Measurements from ENCODE around the gene PDE3A. TPM values are rescaled to one million over a fixed set of nuclear protein-coding genes. Genes with fewer than 3 reads are reported as not detected.
"Not testable (repeated sequence)": the region's sequence is repeated elsewhere in the genome, so short reads cannot be mapped to it uniquely, and the experiment has no call there.

PDE3A gene
- total RNA-seq, 1 donor from 2014 or later: 2.4 TPM

DNA sequence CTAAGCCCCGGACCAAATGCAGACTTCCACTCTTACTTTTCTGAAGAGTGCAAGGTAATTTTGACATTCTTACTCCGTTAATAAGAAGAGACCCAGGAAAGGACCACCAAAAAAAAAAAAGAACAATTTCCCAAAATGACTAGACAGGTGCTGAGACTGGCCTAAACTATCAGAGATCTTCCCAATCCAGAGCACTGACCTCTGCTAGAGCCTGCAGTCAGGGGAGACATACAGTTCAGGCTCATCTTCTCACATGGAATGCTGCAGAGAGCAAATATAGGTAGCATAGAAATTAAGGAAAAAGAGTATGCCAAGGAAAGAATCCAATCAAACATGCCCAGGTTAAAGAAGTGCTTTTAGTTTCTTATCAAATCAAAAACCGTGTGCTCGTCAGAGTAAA is 177.9 kb downstream of the PDE3A start:
- TF ChIP-seq, protein P1, sequence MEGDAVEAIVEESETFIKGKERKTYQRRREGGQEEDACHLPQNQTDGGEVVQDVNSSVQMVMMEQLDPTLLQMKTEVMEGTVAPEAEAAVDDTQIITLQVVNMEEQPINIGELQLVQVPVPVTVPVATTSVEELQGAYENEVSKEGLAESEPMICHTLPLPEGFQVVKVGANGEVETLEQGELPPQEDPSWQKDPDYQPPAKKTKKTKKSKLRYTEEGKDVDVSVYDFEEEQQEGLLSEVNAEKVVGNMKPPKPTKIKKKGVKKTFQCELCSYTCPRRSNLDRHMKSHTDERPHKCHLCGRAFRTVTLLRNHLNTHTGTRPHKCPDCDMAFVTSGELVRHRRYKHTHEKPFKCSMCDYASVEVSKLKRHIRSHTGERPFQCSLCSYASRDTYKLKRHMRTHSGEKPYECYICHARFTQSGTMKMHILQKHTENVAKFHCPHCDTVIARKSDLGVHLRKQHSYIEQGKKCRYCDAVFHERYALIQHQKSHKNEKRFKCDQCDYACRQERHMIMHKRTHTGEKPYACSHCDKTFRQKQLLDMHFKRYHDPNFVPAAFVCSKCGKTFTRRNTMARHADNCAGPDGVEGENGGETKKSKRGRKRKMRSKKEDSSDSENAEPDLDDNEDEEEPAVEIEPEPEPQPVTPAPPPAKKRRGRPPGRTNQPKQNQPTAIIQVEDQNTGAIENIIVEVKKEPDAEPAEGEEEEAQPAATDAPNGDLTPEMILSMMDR (conservative IDR thresholded peaks at IDR 0.05): no peak
- Mint-ChIP-seq H3K27ac (ENCODE audit: unreplicated experiment) (no peak overlapping the region), H3K9me3 (no peaks in the 10 kb centered on the region), H3K36me3 (ENCODE audit: low read depth) (no peaks in the 10 kb centered on the region), H3K4me3 (no peak overlapping the region), H3K27me3 (ENCODE audit: low read depth) (no peaks in the 10 kb centered on the region), H3K4me1 (no peaks in the 10 kb centered on the region)
- no peak for DNase-seq (ENCODE audit: low read depth, low spot score)

DNA sequence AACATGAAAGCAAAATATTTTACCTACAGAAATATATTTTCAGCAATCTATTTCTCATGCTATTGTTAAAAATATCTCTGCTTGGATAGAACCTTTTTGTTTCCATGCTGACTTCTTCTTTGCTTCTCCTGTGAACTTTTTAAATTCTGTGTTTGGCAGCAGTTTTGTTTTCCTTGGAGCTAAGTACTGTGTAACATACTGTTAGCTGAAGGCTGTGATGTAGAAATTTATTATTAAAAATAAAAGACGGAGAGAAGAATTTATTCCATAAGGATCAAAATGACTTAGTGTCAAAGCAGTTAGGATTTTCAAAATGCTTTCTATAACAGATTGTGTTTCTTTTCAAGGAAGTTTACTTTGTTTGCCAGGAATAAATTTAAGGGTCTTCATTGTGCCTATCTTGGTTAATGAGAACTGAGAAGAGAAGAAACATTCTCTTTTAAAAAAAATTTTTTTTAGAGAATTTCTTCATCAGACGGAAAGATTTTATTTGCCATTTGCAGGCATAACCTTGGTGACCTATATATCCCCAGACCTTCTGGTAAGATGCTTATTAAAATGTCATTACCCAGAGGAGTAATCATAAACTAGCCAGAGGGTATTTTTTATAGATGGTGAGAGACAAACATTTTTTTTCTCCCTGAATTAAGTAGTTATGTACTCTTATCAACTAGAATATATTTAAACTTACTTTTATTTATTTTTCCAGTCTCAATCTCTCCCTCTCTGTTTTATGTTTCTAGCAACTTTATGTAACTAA is 179.7 kb downstream of the PDE3A start:
- no peaks in the 10 kb centered on the region for H3K27me3 Mint-ChIP-seq (ENCODE audit: low read depth)
- H3K36me3 Mint-ChIP-seq (ENCODE audit: low read depth): peaks cover 2% of the 10 kb centered on the region
- H3K27ac Mint-ChIP-seq (ENCODE audit: unreplicated experiment): no peak overlapping the region
- H3K9me3 Mint-ChIP-seq: no peaks in the 10 kb centered on the region
- H3K4me3 Mint-ChIP-seq: no peak overlapping the region
- TF ChIP-seq, protein P1 (conservative IDR thresholded peaks at IDR 0.05): no peak
- no peak for DNase-seq (ENCODE audit: low read depth, low spot score)
- H3K4me1 Mint-ChIP-seq: no peaks in the 10 kb centered on the region

DNA sequence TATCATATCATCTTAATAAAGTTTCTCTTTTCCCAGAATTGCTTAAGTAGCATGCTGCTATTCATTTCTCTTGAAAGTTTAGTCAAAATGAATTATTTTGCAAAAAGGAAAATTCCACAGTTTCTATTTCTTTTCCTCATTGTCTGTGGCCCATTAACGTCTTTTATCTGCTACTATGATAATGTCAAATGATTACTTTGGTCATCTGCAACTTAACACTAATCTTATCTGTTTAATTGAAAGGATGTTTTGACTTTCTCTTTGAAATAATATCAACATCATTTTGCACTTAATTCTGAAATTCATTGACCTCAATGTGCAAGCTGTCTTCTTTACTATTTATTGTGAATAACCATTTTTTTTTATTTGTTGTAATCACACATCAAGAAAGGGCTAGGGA is 180.3 kb downstream of the PDE3A start:
- Mint-ChIP-seq H3K9me3 (no peaks in the 10 kb centered on the region), H3K27me3 (ENCODE audit: low read depth) (no peaks in the 10 kb centered on the region), H3K4me3 (no peak overlapping the region), H3K27ac (ENCODE audit: unreplicated experiment) (no peak overlapping the region), H3K36me3 (ENCODE audit: low read depth) (peaks cover 2% of the 10 kb centered on the region), H3K4me1 (no peaks in the 10 kb centered on the region)
- TF ChIP-seq, protein P1 (conservative IDR thresholded peaks at IDR 0.05): no peak
- DNase-seq (ENCODE audit: low read depth, low spot score): no peak

DNA sequence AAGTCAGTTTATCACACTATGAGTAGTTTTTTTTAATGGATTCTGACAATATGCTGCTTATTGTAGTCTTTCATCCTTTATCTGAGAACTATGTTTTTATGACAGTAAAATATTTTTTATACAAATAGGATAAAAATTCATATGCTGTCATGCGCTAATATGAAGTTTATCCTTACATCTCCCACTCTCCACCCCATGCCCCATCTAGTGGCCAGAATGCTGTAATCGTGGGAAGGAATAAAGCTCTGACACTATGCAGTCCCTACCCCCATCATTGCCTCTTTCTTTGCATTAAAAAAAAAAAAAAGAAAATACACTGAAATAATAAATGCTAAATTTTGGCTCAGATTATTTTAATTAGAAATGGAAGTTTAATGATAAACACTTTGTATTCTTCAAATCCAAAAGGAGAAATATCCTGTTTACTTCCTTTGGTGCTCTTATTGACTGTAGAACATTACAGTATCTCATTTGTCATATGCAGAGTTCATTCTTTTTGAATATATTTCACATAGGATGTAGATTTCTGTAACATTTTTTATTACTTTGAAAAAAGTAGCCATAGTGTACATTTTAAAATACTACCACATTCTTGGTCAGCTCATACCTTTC is 180.9 kb downstream of the PDE3A start:
- peaks cover 2% of the 10 kb centered on the region for H3K36me3 Mint-ChIP-seq (ENCODE audit: low read depth)
- H3K27ac Mint-ChIP-seq (ENCODE audit: unreplicated experiment): no peak overlapping the region
- H3K4me1 Mint-ChIP-seq: no peaks in the 10 kb centered on the region
- no peaks in the 10 kb centered on the region for H3K9me3 Mint-ChIP-seq
- H3K4me3 Mint-ChIP-seq: no peak overlapping the region
- TF ChIP-seq, protein P1 (conservative IDR thresholded peaks at IDR 0.05): peak; percentile 78
- DNase-seq (ENCODE audit: low read depth, low spot score): peak; percentile 16
- no peaks in the 10 kb centered on the region for H3K27me3 Mint-ChIP-seq (ENCODE audit: low read depth)

DNA sequence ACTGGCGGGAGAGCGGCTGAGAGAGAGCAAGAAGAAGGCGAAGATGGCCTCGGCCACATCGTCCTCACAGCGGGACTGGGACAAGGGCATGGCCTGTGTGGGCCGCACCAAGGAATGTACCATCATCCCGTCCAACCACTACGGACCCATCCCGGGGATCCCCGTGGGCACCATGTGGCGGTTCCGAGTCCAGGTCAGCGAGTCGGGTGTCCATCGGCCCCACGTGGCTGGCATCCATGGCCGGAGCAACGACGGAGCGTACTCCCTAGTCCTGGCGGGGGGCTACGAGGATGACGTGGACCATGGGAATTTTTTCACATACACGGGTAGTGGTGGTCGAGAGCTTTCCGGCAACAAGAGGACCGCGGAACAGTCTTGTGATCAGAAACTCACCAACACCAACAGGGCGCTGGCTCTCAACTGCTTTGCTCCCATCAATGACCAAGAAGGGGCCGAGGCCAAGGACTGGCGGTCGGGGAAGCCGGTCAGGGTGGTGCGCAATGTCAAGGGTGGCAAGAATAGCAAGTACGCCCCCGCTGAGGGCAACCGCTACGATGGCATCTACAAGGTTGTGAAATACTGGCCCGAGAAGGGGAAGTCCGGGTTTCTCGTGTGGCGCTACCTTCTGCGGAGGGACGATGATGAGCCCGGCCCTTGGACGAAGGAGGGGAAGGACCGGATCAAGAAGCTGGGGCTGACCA is 183.6 kb downstream of the PDE3A start:
- not testable (repeated sequence) for H3K4me1 Mint-ChIP-seq; DNase-seq (ENCODE audit: low read depth, low spot score); H3K27me3 Mint-ChIP-seq (ENCODE audit: low read depth); H3K27ac Mint-ChIP-seq (ENCODE audit: unreplicated experiment); H3K9me3 Mint-ChIP-seq; H3K4me3 Mint-ChIP-seq; H3K36me3 Mint-ChIP-seq (ENCODE audit: low read depth)

DNA sequence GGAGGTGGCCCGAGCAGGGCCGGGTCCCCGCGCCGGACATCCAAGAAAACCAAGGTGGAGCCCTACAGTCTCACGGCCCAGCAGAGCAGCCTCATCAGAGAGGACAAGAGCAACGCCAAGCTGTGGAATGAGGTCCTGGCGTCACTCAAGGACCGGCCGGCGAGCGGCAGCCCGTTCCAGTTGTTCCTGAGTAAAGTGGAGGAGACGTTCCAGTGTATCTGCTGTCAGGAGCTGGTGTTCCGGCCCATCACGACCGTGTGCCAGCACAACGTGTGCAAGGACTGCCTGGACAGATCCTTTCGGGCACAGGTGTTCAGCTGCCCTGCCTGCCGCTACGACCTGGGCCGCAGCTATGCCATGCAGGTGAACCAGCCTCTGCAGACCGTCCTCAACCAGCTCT is 184.2 kb downstream of the PDE3A start:
- H3K4me1 Mint-ChIP-seq; H3K4me3 Mint-ChIP-seq; H3K9me3 Mint-ChIP-seq; H3K36me3 Mint-ChIP-seq (ENCODE audit: low read depth); DNase-seq (ENCODE audit: low read depth, low spot score); H3K27me3 Mint-ChIP-seq (ENCODE audit: low read depth); H3K27ac Mint-ChIP-seq (ENCODE audit: unreplicated experiment): not testable (repeated sequence)

Measured in neural crest cell (in vitro differentiated cells).